HG03097 (cell line): ENCODE results near the gene GPRASP1.
"Not testable (repeated sequence)": the region's sequence is repeated elsewhere in the genome, so short reads cannot be mapped to it uniquely, and the experiment has no call there.

Experiments used
- ATAC-seq: cut with Tn5 transposase; IDR thresholded peaks from one replicate; pipeline ENCODE4 v1.9.1; 2021; ENCODE audit not compliant: unreplicated experiment, low FRiP score

Gene GPRASP1, protein sequence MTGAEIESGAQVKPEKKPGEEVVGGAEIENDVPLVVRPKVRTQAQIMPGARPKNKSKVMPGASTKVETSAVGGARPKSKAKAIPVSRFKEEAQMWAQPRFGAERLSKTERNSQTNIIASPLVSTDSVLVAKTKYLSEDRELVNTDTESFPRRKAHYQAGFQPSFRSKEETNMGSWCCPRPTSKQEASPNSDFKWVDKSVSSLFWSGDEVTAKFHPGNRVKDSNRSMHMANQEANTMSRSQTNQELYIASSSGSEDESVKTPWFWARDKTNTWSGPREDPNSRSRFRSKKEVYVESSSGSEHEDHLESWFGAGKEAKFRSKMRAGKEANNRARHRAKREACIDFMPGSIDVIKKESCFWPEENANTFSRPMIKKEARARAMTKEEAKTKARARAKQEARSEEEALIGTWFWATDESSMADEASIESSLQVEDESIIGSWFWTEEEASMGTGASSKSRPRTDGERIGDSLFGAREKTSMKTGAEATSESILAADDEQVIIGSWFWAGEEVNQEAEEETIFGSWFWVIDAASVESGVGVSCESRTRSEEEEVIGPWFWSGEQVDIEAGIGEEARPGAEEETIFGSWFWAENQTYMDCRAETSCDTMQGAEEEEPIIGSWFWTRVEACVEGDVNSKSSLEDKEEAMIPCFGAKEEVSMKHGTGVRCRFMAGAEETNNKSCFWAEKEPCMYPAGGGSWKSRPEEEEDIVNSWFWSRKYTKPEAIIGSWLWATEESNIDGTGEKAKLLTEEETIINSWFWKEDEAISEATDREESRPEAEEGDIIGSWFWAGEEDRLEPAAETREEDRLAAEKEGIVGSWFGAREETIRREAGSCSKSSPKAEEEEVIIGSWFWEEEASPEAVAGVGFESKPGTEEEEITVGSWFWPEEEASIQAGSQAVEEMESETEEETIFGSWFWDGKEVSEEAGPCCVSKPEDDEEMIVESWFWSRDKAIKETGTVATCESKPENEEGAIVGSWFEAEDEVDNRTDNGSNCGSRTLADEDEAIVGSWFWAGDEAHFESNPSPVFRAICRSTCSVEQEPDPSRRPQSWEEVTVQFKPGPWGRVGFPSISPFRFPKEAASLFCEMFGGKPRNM (N-terminal part only)

DNA sequence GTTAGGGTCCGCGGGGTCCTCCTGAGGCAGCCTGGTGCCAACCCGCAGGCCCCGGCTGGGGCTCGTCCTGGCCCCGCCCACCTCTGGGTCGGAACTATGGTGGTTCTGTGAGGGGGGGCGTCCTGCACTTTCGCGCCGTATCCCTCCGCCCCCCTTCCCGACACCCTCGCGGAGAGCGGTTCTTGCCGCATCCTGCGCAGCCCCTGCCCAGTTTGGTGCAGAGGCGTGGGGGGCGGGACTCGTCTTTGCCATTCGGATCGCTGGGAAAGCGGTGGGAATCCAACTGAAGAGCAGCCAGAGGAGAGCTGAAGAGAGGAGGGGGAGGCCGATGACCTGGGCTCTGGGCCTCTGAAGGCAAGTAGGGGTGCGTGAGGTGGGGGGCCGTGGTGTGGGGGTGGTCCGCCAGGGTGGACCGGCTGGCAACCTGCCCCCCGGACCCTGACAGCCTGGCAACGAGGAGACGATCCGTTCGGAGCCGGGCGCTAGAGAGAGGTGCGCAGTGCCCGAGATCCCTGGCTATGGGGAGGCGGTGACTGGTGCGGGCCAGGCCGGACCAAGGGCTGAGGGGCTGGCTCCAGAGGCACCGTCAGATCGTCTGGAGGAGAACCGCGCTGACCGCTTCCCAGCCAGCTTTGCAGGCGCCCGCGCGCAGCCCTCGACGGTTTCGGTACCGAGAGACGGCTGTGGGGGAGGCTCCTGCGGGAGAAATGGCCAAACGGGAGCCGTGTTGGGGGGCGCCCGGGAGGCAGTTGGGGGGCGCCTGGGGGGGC is at the start of gene GPRASP1:
GPRASP1 (plus strand) TSS at position 242 of the 770 bp plus-strand sequence. CDS start 2,431 bp downstream, outside the sequence.
- ATAC-seq = no peak

DNA sequence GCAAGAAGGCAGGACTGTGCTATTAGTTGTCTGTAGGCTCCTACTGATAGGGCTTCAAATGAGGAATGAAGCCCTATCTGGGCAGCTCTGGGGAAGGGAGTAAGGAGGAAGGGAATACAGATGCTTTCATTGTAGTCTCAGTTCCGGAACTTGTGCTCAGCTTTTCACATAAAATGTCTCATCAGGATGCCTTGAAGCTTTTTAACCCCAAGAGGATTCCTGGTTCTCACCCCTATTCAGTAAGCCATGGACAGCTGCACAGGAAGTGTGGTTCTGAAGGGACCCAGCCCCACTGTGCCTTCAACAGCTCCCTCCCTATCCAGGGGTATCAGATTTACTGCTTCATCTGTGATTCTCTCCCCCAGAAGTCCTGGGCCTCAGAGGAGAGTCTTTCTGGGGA is 47.0 kb upstream of the GPRASP1 start:
- ATAC-seq = no peak

DNA sequence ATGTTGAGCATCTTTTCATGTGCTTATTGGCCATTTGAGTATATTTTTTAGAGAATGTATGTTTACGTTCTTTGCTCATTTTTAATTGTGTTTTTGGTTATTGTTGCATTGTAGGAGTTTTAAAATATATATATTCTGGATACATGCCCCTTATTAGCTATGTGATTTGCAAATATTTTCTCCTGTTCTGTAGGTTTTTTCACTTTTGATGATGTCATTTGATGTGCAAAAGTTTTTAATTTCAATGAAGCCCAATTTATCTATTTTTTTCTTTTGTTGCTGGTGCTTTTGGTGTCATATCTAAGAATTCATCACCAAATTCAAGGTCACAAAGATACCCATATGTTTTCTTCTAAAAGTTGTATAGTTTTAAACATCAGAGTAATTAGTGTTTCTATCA is 45.2 kb upstream of the GPRASP1 start:
- ATAC-seq = no peak

DNA sequence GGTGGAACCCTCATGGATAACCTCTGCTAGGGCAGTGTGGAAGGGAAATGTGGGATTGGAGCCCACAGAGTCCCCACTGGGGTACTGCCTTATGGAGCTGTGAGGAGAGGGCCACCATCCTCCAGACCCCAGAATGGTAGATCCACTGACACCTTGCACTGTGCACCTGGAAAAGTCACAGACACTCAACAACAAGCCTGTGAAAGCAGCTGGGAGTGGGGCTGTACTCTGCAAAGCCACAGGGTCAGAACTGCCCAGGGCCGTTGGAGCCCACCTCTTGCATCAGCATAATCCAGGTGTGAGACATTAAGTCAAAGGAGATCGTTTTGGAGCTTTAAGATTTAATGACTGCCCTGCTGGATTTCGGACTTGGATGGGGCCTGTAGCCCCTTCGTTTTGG is 40.4 kb upstream of the GPRASP1 start:
- no peak for ATAC-seq

DNA sequence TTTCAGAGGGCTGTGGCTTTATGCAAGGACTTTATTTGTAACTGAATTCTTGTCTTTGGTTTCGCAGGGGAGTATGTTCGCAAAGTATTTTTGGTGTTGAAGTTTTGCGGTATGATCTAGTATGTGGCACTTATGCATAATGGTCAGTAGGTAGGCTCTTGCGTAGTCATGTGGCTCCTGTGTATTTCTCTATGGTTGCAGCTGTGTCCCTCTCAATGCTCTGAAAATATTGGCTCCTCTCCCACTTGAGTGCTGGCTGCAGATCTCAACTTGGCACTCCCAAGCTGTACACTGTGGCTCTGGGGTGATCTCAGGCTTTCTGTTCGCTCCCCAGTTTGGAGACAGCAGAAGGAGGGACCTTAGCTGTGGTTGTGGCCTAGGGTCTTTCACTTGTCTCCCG is 27.2 kb upstream of the GPRASP1 start:
- ATAC-seq = no peak

DNA sequence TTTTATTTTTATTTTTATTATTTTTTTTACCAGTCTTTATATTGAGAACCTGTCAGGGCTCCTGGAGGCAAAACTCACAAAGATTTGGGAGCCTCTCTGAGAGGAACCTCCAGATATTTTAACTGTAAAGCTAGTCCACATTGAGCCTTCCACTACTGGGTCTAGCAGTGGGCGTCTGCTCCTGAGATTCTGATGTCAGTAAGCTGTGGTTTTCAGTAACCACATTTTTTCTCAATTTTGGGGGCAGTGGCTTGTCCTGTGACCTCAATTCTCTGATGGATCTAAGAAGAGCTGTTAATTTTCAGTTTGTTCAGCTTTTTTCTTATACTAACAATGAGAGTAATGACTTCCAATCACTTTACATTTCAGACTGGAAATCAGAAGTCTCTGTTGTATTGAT is 23.6 kb upstream of the GPRASP1 start:
- no peak for ATAC-seq

DNA sequence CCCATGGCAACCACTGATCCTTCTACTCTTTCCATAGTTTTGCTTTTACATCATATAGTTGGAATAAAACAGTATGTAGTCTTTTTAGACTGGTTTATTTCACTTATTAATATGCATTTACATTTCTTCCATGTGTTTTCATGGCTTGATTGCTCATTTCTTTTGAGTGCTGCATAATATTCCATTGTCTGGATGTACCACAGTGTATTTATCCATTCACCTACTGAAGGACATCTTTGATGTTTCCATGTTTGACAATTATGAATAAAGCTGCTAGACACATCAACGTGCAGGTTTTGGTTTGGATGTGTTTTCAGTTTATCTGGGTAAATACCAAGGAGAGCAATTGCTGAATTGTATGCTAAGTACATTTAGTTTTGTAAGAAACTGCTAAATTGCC is 13.7 kb upstream of the GPRASP1 start:
- ATAC-seq = no peak

DNA sequence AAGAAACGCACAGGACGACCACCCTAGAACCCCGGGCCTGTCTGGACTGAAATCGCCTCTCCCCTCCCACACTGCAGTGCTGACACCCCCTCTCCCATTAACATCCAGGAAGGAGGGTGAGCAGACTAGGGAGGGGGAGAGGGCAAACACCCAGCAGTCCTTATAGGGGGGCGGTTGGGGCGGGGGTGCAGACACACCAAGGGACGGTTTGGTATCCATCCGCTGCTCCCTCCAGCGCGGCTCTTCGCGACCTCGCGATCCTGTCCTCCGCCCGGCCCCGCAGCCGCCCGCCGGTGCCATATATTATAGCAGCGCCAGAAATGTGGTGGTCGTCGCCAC is 411 bp upstream of the GPRASP1 start:
- no peak for ATAC-seq

DNA sequence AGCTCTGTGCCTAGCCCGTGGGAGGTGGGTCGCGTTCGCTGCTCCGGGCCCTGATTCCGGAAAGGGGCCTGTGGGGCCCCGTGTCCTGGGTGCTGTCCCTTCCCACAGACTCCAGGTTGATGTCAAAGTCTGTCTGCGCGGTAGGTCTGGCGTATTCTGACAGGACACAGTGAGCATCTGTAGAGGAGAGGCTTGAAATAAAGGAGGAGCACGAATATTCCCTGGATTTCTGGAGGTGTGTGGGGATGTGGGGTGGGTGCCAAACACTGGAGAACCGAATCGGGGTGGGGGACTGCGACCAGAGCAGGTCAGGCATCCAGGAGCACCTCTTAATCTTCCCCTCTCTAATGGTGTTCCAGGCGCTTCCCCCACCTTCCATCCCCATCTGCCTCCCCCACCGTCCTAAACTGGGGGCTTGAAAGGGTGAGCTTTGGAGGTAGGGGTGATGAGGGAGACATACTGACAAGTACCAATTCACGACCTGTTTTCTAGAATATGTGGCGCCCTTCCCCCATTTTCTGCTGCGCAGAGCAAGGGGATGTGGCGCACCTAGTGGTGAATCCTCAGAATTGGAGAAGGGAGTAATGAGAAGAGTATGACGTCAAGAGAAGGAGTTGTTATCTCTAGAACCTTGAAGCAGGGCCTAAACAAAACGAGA is 877 bp downstream of the GPRASP1 start:
- ATAC-seq = no peak

DNA sequence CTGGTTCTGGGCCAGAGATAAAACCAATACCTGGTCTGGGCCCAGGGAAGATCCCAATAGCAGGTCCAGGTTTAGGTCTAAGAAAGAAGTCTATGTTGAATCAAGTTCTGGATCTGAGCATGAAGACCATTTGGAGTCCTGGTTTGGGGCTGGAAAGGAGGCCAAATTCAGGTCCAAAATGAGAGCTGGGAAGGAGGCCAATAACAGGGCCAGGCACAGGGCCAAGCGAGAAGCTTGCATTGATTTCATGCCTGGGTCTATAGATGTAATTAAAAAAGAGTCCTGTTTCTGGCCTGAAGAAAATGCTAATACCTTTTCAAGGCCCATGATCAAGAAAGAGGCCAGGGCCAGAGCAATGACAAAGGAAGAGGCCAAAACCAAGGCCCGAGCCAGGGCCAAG is 3.4 kb downstream of the GPRASP1 start:
- no peak for ATAC-seq

DNA sequence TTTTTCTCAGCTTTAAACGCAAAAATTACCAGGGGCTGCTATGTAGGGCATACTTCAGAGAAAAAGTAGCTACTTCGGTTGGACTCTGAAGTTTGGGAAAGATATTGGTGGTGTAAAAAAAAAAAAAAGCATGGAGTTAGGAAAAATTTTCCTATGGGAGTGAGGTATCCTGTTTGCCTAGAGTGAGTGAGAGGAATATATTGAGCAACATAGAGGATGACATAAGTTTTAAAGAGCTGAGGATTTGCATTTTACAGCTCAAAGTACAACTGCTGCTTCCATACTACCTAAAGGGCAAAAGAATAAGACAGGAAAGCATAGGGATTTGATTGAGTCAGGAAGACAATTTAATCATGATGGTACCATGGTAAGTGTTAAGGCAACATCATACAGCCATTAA is 7.3 kb downstream of the GPRASP1 start:
- ATAC-seq = no peak

DNA sequence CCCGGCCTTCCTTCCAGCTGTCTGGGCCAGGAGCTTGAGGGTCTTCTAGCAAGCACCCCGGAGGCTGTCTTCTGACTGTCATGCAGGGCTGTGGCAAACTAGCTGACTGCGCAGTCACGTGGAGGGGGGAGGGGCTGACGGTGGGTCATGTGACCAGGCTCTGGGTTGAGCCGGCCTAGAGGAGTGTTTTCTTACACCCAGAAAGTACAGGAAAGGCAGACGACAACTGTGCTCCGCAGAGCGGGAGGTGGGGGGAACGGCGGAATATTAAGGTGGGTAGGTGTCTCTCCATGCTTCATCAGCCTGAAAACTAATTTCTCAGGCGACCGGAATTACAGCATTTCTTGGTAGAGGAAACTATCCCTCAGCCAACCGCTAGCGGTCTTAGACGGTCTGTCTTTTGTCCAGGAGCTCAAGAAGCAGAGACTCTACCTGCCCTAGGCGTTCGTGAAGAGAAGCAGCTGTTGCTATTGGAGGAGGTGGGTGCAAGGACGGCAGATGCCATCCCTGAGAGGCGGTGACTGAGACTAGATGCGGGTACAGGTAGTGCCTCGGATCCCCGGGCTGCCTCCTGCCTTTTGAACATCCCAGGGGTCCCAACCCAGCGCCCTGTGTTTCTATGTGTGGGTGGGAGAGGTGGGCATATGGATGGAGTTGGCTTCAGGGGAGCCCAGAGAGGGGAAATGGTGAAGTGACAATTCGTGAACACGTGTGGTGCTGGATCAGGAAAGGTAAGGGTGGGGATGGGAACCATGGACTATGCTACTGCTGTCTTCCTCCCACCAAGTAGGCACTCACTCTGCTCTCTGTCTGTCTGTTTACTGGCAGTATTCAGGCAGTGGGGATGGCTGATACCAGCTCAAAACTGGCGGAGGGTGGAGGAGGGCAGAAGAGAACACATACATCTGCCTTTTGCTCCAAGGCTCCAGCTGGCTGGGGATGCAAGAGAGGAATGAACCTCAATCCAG is 8.8 kb downstream of the GPRASP1 start:
- peak; percentile 85 for ATAC-seq

DNA sequence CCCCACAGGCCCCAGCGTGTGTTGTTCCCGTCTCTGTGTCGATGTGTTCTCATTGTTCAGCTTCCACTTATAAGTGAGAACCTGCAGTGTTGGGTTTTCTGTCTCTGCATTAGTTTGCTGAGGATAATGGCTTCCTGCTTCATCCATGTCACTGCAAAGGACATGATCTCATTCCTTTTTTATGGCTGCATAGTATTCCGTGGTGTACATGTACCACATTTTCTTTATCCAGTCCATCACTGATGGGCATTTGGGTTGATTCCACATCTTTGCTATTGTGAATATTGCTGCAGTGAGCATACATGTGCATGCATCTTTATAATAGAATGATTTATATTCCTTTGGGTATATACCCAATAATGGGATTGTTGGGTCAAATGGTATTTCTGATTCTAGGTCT is 12.5 kb downstream of the GPRASP1 start:
- not testable (repeated sequence) for ATAC-seq

DNA sequence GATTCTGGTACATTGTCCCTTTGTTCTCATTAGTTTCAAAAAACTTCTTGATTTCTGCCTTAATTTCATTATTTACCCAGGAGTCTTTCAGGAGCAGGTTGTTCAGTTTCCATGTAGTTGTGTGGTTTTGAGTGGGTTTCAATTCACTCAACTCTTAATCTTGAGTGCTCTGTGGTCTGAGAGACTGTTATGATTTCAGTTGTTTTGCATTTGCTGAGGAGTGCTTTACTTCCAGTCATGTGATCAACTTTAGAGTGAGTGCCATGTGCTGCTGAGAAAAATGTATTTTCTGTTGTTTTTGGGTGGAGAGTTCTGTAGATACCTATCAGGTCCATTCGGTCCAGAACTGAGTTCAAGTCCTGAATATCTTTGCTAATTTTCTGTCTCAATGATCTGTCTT is 15.8 kb downstream of the GPRASP1 start:
- not testable (repeated sequence) for ATAC-seq

DNA sequence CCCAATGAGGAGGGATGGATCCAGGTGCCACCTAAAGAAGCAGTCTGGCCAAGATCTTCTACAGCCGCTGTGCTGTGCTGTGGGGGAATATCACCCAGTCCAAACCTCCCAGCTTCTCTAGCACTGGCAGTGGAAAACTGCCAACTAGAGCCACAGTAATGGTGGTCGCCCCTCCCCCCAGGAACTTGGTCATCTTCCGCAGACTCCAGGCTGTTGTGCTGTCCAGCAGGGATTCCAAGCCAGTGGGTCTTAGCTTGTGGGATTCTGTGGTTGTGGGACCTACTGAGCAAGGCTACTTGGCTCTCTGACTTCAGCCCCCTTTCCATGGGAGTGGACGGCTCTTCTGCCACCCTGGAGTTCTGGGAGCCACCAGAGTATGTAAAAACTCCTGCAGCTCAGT is 18.2 kb downstream of the GPRASP1 start:
- ATAC-seq = no peak

DNA sequence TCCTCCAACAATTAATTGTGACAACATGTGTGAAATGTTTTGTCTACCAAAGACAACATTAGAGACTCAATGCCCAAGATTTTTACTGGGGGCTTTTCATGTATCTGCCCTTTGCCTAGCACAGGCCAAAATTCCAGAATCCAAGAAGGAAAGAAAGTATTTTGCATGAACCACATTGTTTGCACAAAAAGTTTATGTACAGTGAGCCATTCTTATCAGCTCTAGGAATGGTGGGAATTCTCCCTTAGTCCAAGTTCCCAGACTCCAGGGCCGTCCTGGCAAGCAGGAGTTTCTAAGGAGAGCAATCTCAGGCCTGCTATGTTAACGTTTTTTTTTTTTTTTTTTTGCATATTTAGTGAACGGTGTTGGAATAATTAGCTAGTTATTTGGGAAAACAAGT is 21.6 kb downstream of the GPRASP1 start:
- no peak for ATAC-seq

DNA sequence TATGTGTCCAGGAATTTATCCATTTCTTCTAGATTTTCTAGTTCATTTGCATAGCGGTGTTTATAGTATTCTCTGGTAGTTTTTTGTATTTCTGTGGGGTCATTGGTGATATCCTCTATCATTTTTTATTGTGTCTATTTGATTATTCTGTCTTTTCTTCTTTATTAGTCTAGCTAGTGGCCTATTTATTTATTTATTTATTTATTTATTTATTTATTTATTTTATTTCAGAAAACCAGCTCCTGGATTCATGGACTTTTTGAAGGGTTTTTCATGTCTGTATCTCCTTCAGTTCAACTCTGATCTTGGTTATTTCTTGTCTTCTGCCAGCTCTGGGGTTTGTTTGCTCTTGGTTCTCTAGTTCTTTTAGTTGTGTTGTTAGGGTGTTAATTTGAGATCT is 26.2 kb downstream of the GPRASP1 start:
- ATAC-seq = not testable (repeated sequence)

DNA sequence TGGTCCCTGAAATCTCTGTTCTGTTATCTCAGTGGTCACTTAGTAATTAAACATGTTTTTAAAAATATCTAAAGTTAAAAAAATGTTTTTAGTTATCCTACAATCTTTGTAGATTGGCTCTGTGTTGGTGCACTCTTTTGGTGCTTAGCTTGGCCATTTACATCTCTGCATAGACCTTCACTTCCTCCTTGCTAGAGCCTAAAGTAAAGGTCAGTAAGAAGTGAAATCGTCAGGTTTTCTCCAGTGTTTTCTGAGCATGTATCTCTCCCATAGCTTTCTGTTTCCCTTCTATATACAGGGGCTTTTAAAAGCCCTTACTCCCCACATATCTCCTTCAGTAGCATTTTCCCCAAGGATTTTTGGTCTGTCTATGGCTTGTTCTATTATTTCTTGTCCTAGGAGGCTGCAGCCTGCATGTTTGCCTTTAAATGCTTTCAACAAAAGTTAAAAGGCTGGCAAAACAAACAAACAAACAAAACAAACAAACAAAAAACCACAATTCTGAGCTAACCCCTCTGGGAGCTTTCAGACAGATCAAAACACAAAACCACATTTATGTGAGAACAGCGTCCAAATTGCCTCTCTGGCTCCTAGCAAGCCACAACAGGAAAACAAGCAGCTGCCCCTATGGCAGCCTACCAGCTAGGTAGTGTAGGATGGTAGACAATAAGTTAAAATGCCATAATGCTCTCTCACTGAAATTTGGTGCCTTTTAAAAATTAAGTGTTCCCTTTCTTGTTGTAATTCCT is 33.7 kb downstream of the GPRASP1 start:
- no peak for ATAC-seq
